ENCODE results near the gene ZCCHC24.

DNA sequence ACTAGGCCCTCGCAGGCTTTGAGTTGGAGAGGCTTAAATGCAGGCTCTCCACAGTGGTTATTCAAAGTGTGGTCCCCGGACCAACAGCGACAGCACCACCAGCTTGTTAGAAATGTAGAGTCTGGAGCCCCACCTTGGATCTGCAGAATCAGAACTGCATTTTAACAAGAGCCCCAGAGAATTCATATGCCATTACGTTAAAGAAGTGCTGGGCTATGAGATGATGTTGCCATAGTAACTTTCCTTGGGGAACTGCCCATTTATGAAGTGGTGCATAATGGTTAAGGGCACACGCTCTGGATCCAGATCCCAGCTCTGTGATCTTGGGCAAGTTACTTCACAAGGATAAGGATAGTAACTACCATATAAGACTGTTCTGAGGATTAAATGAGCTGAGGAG lies 48.9 kb downstream of the ZCCHC24 start:
- TF ChIP-seq, protein P1, sequence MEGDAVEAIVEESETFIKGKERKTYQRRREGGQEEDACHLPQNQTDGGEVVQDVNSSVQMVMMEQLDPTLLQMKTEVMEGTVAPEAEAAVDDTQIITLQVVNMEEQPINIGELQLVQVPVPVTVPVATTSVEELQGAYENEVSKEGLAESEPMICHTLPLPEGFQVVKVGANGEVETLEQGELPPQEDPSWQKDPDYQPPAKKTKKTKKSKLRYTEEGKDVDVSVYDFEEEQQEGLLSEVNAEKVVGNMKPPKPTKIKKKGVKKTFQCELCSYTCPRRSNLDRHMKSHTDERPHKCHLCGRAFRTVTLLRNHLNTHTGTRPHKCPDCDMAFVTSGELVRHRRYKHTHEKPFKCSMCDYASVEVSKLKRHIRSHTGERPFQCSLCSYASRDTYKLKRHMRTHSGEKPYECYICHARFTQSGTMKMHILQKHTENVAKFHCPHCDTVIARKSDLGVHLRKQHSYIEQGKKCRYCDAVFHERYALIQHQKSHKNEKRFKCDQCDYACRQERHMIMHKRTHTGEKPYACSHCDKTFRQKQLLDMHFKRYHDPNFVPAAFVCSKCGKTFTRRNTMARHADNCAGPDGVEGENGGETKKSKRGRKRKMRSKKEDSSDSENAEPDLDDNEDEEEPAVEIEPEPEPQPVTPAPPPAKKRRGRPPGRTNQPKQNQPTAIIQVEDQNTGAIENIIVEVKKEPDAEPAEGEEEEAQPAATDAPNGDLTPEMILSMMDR (IDR thresholded peaks at IDR 0.05), result no peak
- TF ChIP-seq POLR2A (IDR thresholded peaks at IDR 0.05), result no peak

All from testis (tissue), 2 donors.